Measurements from ENCODE around the gene SLCO3A1. TPM values are rescaled to one million over a fixed set of nuclear protein-coding genes. Genes with fewer than 3 reads are reported as not detected.

Gene SLCO3A1
- polyA plus RNA-seq, 3 donors, result 3.5 to 17.9 (median 10.3) TPM

DNA sequence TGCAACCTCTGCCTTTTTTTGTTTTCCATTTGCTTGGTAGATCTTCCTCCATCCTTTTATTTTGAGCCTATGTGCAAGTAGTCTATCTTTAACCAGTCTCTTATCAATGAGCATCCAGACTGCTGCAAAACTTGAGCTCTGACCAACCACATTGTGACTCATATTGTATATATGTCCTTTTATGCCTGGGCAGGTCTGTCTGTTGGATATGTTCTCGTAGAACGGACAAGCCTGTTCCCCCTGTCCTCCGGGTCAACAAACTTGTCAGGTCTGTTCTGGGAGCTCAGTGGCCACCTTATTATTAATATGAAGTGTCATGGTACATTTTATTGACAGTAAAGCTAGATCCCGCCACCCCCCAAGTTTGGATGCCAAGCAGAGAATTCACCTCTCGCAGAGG is 287.3 kb downstream of the SLCO3A1 start:
- H3K27ac ChIP-seq (ENCODE audit: low read depth, low read length), result no peak overlapping the region
- 86 to 97% (median 96%) methylated on average over 5 of the region's 5 CpGs for WGBS, 3 donors

DNA sequence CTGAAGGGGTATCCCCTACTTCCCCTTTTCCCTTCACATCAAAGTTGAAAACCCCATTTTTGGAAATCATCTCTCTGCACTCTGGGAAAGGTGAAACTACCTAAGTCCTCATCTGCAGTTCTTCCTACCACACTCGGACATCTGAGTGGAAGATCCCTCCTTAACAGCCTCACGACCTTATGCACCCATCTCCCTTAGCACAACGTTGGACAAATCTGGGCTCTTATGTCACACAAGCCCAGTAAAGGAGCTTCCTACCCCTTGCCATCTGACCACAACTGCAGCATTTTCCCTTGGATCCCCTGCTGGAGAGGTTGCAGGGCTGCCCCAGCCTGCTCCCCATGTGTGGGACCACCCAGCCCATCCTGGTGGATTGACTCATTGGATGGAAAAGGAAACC is 288.1 kb downstream of the SLCO3A1 start:
- 66 to 93% (median 90%) methylated on average over 3 of the region's 3 CpGs for WGBS, 3 donors

DNA sequence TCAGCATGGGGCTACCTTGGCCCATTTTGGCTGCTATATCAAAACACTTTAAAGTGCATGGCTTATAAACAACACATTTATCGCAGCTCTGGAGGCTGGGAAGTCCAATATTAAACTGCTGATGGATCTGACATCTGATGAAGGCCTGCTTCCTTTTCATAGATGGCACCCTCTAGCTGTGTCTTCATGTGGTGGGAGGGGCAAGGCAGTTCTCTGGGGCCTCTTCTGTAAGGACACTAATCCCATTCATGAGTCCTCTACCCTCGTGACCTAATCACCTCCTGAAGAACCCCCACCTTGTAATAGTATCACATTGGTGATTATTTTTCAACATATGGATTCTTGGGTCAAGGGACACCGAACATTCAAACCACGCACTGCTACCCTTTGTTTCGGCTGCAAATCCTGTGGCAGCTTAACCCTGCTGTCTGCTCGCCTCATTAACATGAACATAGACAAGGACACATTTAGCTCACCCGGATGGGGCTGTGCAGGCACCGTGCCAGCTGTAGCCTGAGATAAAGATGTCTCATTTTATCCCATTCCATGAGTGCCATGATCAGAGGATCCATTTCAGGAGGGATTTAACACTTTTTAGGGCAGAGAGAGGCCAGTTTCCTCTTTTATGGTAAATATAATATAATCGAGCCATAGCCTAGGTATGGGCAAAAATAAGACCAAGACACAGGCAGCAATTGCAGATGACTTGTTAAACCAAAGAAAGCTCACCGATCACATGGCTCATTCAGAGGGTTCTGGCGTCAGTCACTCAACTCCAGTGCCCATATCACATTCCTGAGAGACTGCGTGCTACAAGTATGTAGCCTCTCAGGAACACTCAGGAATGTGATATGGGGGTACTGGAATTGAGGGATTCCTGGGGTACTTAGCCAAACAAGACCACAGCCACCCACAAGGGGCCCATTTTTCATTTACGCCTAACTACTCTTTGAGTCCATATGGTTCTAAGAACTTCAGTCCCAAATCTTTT is 289.0 kb downstream of the SLCO3A1 start:
- no peak overlapping the region for H3K27ac ChIP-seq (ENCODE audit: low read depth, low read length)
- 81 to 92% (median 87%) methylated on average over 13 of the region's 13 CpGs for WGBS, 3 donors

More for the DNA sequence above, 288.1 kb downstream of the SLCO3A1 start:
- no peak overlapping the region for H3K27ac ChIP-seq (ENCODE audit: low read depth, low read length)

DNA sequence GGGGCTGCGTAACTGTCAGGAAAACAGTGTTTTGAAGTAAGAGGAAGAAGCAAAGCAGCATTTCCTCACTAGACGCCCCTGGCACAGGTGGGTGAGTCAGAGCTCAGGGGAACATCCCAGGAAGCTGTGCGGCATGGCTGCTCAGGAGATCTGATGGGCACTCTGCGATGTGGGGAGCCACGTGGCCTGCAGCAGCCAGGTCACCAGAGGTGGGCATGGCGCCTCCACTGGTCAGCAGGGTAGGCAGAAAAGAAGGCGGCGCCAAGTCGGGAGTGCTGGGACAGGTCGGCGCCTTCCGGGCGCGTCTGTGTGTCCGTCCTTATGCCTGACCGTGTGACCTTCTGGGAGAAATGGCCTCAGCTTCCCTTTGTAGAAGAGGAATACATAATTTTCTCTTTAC is 290.3 kb downstream of the SLCO3A1 start:
- no peak overlapping the region for H3K27ac ChIP-seq (ENCODE audit: low read depth, low read length)
- WGBS, 3 donors, result 87 to 95% (median 94%) methylated on average over 16 of the region's 16 CpGs

DNA sequence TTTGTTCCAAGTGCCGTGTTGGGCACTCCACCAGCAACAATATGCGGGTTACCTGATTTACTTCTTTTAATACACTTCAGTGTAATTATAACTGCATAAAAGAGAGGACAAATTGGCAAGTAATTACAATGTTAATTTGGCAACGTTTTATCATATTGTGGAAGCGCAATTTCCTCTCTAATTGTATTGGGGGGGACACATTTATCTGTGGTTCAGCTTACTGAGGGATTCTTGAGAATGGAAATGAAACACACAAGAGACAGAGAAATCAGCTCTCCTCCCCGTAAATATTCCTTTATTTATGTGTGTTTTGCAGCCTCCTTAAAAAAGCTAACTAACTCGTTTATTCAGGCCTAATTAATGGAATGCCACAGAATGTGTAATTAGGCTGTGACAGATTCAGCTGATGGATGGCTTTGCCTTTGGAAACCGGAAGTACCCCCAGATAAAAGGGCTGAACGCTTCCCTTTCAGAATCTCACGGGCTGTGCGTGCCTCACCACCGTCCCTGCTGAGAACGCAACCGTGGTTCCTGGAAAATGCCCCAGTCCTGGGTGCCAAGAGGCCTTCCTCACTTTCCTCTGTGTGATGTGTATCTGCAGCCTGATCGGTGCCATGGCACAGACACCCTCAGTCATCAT is 293.1 kb downstream of the SLCO3A1 start:
- H3K27ac ChIP-seq (ENCODE audit: low read depth, low read length), result no peak overlapping the region
- WGBS, 3 donors, result 48 to 75% (median 72%) methylated on average over 14 of the region's 14 CpGs

DNA sequence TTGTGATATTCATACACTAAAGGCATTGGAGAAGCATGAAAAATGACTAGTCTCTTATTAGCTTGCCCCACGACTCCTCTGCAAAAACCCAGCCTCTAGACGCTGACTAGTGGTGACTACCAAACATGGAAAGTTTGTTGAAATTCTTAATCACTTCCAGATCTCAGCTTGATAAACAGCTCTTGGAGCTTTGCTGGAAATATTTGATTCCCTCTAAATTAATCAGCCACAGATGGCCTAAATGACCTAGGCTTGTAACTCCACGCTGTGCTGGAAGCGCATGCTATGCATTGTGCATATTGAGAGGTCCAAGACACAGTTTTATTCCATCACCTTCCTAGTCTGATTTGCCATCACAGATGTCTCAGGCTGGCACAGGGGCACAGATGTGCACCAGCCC is 295.5 kb downstream of the SLCO3A1 start:
- 81 to 87% (median 85%) methylated on average over 4 of the region's 4 CpGs for WGBS, 3 donors
- H3K27ac ChIP-seq (ENCODE audit: low read depth, low read length), result no peak overlapping the region

DNA sequence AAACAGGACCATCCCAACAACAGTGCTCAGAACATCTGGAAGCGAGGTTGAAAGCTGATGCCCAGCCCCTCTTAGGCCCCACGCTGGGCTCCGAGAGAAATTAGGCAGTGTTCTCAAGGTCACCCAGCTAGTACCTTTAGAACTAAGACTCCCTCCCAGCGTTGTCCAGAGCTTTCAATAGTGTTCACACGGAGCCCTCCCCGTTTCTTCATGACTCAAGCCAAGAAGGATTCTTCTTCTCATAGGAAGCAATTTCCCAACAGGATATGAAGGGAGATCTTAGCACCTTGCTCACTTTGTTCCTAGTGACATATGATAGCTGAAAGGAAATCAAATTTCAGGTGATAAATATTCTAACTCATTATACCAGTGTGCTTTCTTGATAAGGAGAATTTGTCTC is 296.0 kb downstream of the SLCO3A1 start:
- no peak overlapping the region for H3K27ac ChIP-seq (ENCODE audit: low read depth, low read length)
- 69 to 88% (median 73%) methylated on average over 6 of the region's 6 CpGs for WGBS, 3 donors

DNA sequence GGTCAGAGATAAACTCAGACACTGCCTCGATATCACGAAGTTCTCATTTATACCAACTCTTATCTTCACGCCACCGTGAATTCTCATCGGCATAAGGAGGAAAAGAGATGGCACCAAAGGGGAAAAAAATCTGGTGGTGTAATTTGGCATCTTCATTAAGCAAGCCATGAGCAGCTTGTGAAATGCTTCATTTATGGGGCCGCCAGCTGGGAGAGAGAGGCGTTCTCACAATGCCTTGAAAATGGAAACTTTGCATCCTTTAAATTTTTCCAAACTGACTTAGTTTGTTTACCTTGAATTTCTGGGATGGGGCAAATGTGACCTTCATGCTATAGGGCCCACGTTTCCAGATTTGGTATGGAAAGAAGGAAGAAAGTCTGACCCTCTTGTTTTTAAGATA is 297.7 kb downstream of the SLCO3A1 start:
- H3K27ac ChIP-seq (ENCODE audit: low read depth, low read length), result no peak overlapping the region
- 87 to 95% (median 94%) methylated on average over 8 of the region's 8 CpGs for WGBS, 3 donors

DNA sequence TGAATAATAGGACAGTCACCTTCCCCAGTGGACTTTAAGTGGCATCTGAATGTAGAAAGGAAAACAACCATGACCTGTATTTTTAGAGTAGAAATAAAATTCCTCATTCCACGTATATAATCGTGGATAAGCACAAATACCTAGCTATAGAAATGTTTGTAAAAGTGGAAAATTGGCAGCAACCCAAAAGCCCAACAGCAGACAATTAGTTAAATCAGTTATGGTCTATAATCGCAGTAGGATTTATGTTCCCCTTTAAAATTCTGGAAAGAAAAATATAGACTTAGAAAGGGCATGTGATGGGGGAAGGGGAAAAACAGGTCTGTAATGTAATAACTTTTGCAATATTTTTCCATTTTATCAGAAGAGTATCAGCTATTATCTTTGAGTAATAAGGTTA is 298.2 kb downstream of the SLCO3A1 start:
- H3K27ac ChIP-seq (ENCODE audit: low read depth, low read length), result no peak overlapping the region
- WGBS, 3 donors, result 45 to 63% (median 53%) methylated on average over 3 of the region's 3 CpGs

DNA sequence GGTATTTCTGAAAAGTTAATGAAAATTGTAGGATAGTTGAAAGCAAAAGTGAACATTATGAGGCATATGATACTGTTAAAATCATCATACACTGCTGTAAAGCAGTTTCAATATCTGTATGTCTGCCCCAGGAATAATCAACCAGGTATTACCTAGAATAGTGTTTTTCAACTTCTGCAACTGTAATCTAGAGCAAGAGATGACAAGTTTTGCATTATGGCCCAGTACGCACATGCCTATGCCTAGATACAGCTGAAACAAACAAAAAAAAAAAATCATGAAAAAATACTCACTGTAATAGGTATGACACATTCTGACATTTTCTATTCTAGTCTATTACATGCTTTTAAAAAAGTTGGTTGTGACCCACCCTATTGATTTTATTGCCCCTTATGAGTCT is 299.5 kb downstream of the SLCO3A1 start:
- H3K27ac ChIP-seq (ENCODE audit: low read depth, low read length), result no peak overlapping the region
- 96 to 100% (median 100%) methylated on average over 1 of the region's 1 CpG for WGBS, 3 donors

DNA sequence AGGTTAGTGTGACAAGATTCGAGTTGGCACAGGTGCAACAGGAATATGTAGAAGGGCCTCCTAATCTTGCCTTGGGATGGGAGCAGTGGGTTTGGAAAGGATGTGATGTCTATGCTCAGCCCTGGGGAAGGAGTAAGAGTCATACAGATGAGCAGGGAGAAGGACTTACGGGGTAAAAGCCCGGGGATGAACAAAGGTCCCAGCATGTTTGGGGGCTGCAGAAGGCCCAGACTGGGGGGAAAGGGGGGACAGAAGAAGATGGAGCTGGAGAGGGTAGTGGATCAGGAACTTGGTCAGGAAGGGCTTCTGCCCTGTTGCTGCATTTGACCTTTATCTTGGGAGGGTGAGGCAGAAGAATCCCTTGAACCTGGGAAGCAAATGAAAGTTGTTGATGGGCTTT is 300.1 kb downstream of the SLCO3A1 start:
- WGBS, 3 donors, result 82 to 95% (median 86%) methylated on average over 3 of the region's 3 CpGs
- no peak overlapping the region for H3K27ac ChIP-seq (ENCODE audit: low read depth, low read length)

DNA sequence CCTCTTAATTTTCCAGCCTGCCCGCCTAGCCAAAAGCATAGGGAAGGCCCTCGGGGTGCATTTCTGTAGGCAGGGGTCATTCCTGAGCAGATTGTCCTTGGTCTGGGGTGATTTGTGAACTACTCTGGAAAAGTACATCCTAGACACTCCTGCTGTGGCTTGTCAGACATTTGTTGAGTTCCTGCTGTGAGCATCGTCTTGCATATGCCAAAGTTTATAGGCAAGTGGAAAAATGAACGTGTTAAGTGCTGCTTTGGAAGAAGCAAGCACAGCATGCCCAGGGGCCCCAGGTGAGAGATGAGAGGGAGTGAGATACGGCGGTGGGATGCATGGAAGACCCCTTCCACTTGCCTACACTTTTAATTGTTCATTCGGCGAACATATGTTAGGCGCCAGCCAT is 302.4 kb downstream of the SLCO3A1 start:
- WGBS, 3 donors, result 77 to 93% (median 89%) methylated on average over 9 of the region's 9 CpGs
- no peak overlapping the region for H3K27ac ChIP-seq (ENCODE audit: low read depth, low read length)

DNA sequence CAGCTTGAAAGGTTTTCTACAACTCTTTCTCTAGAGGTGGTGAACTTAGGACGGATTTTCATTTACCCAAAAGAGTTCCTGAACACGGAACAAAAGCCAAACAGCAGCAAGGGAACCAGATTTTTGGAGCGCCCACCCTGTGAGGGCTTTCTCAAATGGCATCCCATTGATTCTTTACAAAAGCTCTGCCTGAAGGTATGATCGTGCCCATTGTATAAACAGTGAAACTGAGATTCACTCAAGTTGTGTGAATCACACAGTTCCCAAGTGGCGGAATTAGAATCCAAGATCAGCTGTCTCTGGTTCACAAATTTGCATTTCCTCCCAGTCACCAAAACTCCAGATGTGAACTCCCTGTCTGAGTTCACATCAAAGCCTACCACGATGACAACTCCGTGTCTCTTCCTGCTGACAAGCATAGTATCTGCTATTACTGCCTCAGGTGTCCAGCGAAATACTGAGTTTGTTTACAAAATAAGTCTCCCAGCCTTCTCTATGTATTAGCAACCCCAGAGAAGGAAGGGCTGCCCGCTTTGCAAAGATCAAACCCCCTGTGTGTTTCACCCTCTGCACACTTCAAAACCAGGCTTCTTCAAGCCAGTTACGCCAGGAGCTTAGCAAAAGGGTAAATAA is 304.3 kb downstream of the SLCO3A1 start:
- 77 to 94% (median 94%) methylated on average over 10 of the region's 10 CpGs for WGBS, 3 donors
- H3K27ac ChIP-seq (ENCODE audit: low read depth, low read length), result no peak overlapping the region

DNA sequence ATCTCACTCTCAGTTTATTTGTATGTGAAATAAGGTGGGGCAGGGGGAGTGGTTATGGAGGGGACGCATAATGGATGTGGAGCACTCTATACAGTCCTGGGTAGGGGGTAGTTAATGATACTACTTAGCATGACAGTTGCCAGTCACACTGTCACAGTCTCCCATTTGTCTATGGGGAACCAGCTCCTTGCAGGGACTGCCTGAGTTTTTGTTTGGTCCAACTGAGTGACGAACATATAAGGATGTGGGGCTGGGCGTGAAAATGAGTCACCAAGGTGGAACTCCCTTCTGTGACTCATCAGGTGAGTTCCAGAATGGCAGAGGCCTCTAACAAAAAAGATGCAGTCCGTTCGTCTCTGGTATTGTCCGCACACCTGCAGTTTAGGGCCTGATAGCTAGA is 304.9 kb downstream of the SLCO3A1 start:
- H3K27ac ChIP-seq (ENCODE audit: low read depth, low read length), result no peak overlapping the region

DNA sequence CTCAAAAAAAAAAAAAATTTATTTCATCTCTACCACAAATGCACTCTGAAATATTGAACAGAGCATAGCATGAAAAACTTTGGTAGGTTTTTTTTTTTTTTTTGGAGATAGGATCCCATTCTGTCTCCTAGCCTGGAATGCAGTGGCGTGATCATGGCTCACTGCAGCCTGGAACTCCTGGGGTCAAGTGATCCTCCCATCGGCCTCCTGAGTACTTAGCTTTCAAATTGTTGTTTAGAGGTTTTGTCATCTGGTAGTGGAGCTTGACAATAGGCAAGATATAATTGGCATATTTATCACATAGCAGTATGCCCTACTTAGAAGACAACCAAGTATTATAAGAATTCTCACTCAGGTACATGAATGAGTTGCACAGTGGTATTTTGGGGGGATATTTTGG is 306.0 kb downstream of the SLCO3A1 start:
- WGBS, 3 donors, result 77 to 96% (median 92%) methylated on average over 2 of the region's 2 CpGs
- no peak overlapping the region for H3K27ac ChIP-seq (ENCODE audit: low read depth, low read length)

More for the DNA sequence above, 304.9 kb downstream of the SLCO3A1 start:
- WGBS, 3 donors, result 73 to 90% (median 76%) methylated on average over 6 of the region's 6 CpGs

DNA sequence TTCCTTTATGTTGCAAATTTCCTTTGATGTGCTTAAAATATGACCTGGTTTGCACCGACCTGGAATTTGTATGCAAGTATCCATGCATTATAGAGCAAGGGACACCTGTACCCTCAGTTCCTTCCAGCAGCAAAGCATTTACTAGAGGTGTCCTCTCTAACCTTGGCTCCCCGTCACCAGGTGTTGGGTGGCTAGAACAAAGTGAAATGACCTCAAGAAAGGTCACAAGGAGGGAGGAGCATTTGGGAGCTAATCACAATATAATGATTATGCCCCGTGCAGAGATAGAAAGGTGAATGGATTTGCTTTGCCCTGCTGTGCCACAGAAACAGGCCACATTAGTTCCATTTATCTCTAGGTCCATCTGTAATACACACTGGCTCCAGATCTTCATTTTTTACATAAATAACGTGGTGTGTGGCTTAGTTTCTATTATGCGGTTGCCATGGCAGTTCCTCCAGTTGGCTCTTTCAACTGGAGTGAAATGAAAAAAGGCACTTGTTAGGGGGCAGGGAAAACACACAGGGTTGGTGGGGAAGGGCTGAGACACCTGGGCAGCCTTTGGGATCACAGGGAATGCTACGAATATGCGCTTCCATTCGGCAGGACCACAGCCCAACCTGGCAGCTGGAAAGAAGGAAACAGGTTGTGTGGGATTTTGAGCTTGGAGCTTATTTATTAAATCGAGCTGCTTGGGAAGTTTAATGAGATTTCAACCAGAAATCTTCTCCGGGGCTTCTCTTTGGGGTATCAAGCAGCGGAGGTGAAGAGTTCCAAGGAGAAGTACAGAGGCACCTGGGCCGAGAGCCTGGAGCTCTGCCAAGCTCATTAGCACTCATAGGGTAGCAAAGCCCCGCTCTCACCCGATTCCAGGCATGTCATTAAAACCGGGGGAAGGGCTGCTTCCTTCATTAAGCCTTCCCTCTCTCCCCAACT is 306.7 kb downstream of the SLCO3A1 start:
- H3K27ac ChIP-seq (ENCODE audit: low read depth, low read length), result no peak overlapping the region
- 53 to 82% (median 81%) methylated on average over 15 of the region's 15 CpGs for WGBS, 3 donors

DNA sequence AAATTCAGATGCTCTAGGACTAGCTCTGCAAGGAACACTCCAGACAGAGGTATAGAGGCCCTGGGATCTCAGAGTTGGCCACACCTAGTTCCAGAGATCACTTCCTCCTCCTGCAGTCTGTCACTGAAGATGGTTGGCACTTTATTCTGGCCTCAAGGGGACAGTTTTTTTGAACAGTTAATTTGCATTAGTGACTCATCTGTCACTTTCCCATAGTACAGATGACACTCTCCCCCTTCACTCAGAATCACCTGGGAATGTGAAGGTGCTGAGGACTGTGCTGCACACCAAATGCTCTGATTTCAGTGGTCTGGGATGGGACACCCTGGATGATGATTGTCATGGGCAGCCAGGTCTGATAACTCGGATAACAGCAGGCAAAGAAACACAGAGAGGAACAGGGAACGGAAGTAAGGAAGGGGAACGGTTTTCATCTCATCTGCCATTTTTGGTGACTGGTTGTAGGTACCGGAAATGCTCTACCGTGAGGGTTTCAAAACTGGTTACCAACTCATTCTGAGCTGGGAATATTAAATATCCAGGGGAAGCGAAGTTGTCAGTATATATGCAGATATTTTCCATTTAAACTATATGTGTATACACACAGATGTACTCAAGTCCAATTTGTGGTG is 307.6 kb downstream of the SLCO3A1 start:
- 82 to 91% (median 90%) methylated on average over 6 of the region's 6 CpGs for whole genome bisulfite sequencing, 3 donors
- H3K27ac ChIP-seq (ENCODE audit: low read depth, low read length), result no peak overlapping the region

DNA sequence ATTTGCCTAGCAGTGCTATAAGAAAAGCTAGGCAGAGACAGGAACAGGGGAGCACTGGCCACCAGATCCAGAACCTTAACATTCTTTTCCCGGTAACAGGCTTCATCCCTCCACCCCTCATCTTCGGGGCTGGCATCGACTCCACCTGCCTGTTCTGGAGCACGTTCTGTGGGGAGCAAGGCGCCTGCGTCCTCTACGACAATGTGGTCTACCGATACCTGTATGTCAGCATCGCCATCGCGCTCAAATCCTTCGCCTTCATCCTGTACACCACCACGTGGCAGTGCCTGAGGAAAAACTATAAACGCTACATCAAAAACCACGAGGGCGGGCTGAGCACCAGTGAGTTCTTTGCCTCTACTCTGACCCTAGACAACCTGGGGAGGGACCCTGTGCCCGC is 309.1 kb downstream of the SLCO3A1 start:
- 89 to 93% (median 92%) methylated on average over 17 of the region's 17 CpGs for WGBS, 3 donors
- H3K27ac ChIP-seq (ENCODE audit: low read depth, low read length), result no peak overlapping the region

Data from adipose tissue (tissue), 3 donors.